GM19238 (cell line): ENCODE measurements around the gene OTOA.
"Not testable (repeated sequence)": the region's sequence is repeated elsewhere in the genome, so short reads cannot be mapped to it uniquely, and the experiment has no call there.

Experiments used
- DNase-seq: peaks from one replicate; pipeline ENCODE4 v3.0.0; 2011; ENCODE audit warnings: low spot score; ENCODE audit not compliant: insufficient read length

OTOA gene

DNA sequence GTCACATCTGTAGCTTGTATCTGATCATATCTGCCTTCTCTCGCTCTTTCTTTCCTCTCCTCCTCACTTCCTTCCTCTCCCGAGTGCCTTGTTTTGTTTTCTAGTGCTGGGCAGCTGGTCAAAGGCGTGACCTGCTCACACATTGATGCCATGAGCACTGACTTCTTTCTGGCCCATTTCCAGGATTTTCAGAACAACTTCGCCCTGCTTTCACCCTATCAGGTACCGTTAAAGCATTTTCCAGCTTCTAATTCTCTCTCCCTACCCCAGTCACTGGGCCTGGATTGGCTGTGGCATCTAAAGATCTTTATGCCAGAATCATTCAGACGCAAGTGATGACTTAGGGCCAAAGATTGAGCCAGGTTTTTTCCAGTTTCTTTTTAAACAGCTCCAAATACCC, 55.5 kb downstream of the OTOA start:
- no peak for DNase-seq

DNA sequence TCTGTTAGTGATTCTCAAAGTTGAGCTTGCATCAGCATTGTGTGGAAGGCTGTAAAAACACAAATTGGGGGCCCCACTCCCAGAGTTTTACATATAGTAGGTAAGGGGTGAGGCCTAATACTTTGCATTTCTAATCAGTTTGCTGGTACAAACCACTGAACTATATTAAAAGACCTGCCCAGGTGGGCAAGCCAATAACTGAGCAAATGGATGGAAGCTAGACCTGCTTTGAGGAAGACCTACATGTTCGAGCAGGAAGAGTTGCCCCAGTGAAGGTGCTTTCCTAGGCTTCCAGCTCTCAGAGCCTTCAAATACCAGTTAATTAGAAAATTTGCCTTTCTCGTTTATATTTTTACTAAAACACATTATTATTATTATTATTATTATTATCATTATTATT, 56.8 kb downstream of the OTOA start:
- no peak for DNase-seq

GRCh38 chr16:21722771-21723455, 59.1 kb downstream of the OTOA start:
- no peak for DNase-seq

DNA sequence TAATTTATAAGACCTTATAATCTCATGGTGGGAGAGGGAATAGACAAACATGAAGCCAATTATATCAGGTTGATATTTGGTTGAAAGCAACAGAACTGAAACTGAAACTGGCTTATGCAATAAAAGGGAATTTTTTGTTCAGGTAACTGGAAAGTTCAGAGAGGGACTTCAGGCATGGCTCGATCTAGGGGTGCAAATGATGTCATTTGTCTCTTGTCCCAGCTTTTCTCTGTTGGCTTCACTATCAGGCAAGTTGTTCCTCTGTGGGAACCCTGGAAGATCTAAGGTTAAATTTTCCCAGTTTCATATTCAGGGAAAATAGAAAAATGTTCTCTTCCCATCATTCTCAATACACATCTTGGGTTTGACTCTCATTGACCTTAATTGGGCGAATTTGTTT, 59.8 kb downstream of the OTOA start:
- DNase-seq: no peak

GRCh38 chr16:21727344-21727743, 63.6 kb downstream of the OTOA start:
- no peak for DNase-seq

DNA sequence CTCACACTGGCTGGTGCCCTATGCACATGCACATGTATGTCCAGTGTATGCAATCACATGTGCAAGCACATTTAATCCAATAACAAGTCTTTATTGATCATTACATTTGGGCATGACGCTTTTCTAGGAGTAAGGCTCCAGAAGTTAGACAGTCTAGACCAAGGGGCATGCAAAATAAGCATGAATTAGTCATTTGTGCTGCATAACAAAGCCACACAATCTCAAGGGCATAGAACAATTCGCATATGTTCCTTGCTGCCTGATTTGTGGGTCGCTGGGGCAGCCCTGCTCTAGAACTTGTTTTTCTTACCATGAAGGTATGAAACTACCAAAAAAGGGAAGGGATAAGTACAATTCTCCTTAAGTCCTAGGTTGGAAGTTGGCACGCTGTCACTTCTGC, 67.5 kb downstream of the OTOA start:
- not testable (repeated sequence) for DNase-seq

DNA sequence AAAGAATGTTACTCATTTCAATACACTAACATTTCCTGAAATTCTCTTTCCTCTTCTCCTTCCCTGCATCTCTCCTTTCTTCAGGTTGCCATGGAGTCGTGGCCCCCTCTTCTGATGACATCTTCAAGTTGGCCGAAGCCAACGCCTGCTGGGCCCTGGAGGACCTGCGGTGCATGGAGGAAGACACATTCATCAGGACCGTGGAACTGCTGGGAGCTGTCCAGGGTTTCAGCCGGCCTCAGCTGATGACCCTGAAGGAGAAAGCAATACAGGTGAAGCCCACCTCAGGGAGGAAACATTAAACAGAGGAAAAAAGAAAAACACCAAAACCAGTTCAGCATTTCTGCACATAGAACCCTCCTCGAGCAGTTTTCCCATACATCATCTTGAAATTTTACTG, 76.9 kb downstream of the OTOA start:
- DNase-seq: not testable (repeated sequence)

DNA sequence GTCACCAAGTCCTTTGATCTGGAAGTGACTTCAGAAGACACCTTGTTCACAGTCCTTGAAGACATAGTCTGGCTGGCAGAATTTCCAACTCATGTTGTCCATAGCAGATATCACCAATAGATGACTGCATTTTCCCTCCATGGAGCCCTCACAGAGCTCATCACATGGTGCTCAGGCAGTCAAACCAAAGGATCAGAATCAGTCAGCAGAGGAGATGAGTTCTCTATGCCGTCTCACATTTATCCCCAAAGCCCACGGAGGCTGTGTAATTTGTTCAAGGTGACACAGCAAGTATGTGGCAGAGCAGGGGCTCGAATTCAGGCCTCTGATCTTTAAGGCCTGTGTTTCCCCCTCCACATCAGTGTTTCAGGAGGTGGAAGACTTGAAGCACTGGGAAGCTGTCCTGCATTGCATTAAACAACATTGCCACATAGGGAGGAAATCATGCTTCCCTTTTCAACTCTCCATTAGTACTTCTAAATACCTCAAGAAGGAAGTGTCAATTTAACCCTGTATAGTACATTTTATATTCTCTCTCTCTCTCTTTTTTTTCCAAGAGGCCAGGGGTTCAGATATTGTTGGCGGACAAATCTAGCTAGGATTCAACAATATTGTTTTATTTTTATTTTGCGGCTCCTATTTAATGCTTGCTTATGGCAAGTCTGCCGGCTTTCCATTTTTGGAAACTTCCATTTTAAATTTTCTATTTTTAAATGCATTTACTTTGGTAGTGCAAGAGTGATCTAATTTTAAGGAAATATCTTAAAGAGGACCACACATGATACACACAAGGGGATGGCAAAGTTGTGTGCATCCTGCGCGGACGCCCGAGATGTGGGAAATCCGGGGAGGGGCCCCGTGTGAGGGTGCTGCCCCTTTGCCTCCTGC, 92.7 kb downstream of the OTOA start:
- not testable (repeated sequence) for DNase-seq

DNA sequence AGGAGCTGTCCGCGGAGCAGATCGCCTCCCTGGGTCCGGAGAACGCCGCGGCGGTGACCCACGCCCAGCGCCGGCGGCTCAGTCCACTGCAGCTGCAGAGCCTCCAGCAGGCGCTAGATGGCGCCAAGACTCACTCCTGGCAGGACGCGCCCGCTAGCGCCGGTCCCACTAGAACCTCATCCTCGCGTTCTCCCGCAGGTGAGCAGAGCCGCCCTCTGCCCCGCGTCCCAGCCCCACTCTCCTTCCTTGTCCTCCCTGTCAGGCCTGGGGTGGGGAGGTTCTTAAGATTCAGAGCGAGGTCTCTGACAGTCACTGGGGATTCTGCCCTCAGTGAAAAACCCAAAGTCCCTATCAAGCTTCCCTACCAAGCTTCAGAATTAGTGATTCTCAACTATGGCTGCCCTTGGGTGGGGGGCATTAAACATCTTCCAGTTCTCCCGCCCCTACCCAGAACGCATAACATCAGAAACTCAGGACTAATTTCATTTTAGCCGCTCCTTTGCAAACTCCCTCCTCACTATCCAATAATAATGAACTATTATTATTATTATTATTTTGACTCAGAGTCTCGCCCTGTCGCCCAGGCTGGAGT, 93.4 kb downstream of the OTOA start:
- not testable (repeated sequence) for DNase-seq

DNA sequence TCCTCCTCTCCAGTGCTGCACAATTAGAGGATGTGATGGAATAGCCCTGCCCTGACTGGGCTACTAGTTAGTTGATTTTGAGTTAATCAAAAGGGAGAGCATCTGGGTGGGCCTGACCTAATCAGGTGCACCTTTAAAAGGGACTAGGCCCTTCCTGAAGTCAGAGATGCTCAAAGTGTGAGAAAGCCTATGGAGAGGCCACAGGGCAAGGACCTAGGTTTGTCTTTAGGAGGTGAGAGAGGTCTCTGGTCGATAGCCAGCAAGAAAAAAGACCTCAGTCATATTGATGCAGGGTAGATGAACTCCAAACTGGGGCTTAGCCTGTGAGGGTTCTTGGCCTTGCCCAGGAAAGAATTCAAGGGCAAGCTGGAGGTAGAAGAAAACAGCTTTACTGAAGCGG, 104.5 kb downstream of the OTOA start:
- DNase-seq: not testable (repeated sequence)

- DNase-seq: not testable (repeated sequence)
These were observed 105.0 kb downstream of the OTOA start for GRCh38 chr16:21768810-21769209.

DNA sequence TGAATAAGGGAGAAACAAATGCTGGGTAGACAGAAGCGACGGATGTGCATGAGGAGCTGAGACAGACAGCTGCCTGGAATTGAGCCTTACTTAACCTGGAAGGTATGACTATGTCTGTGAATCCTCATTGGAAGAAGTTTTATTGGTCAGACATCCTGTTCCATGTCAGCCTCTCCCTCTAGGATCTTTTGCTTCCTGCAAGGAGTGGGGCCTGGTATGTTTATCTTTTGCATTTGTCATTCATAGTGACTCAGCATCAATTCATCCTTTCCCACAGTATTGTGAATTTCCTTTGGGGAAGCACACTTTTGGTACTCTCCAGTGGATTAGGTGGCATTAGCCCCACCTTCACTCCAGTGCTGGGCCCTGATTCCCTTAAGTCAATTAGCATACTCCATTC, 105.5 kb downstream of the OTOA start:
- DNase-seq: not testable (repeated sequence)

DNA sequence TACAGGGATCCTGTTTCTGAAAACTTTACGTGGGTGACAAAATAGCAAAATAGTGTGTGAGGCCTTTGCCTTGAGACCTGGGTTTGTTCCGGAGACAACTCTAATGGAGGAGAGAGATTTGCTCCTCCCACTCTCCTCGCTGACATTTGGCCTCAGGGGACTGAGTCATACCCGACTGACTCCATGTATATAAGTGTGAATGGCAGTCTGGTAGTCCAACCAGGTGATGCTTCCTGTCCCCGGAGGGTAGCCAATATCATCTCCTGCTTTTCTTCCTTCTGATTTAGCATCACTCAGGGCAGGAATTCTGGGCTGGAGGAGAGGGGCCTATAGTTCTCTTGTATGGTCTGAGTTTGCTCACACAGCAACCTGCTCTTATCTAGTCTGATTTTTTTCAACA, 106.8 kb downstream of the OTOA start:
- not testable (repeated sequence) for DNase-seq

DNA sequence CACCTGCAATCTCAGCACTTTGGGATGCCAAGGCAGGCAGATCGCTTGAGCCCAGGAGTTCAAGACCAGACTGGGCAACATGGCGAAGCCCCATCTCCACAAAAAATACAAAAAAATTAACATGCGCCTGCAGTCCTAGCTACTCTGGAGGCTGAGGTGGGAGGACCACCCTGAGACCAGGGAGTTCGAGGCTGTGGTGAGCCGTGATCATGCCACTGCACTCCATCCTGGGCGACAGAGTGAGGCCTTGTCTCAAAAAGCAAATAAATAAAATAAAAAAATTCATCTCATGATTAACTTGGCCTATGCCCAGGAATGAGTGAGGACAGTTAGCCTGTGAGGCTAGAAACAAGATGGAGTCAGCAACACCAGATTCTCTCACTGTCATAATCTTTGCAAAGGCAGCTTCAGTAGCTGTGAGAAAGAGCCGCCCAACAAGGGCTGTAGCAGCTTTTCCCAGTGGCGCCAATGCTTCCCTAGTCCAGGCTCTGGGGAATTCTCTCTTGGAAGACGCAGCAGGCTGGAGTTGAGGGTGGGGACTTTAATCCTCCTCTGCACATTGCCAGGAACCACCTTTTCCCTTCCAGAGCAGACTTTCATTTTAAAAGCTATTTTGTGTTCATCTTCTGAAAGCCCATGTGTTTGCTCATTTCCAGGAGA, 108.9 kb downstream of the OTOA start:
- not testable (repeated sequence) for DNase-seq

GRCh38 chr16:21773207-21773553, 109.4 kb downstream of the OTOA start:
- not testable (repeated sequence) for DNase-seq

GRCh38 chr16:21780525-21780924, 116.8 kb downstream of the OTOA start:
- DNase-seq: not testable (repeated sequence)

DNA sequence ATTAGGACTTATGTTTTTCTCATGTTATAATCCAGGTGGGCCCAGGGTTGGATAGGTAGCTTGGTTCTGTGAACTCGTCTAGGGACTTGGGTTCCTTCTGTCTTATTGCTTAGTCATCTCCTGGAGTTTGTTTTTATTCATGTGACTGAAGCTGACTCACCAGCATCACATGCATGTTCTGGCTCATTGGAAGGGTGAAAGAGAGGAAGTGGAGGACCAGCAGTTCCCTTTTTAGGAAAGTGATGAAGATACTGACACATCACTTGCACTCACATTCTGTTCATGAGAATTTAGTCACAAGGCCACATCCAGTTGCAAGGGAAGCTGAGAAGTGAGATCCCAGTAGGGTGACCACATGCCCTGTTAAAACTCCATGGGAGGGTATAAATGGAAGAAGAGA, 126.7 kb downstream of the OTOA start:
- not testable (repeated sequence) for DNase-seq

GRCh38 chr16:21793310-21793709, 129.5 kb downstream of the OTOA start:
- DNase-seq: not testable (repeated sequence)

GRCh38 chr16:21798601-21799000, 134.8 kb downstream of the OTOA start:
- not testable (repeated sequence) for DNase-seq

- not testable (repeated sequence) for DNase-seq
These were observed 138.0 kb downstream of the OTOA start for GRCh38 chr16:21801538-21802374.

DNA sequence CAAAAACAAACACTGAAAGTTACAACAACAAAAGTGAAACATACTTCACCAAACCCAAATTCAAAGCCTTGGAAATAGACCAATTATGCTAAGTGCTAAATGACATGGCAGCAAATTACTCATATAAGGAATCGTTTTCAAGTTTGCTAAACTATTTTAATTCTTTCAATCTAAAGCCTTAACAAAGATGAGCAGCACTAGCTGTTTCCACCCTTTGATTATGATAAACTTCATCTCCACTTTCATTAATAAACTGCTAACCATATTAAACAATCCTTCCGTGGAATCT, 138.6 kb downstream of the OTOA start:
- not testable (repeated sequence) for DNase-seq
